HG02981 (cell line): ENCODE measurements around the gene CCDC33.

Source experiments
- ATAC-seq: cut with Tn5 transposase; IDR thresholded peaks from one replicate; pipeline ENCODE4 v1.9.1; 2021; ENCODE audit warnings: mild to moderate bottlenecking, moderate library complexity; ENCODE audit not compliant: unreplicated experiment

CCDC33 gene

DNA sequence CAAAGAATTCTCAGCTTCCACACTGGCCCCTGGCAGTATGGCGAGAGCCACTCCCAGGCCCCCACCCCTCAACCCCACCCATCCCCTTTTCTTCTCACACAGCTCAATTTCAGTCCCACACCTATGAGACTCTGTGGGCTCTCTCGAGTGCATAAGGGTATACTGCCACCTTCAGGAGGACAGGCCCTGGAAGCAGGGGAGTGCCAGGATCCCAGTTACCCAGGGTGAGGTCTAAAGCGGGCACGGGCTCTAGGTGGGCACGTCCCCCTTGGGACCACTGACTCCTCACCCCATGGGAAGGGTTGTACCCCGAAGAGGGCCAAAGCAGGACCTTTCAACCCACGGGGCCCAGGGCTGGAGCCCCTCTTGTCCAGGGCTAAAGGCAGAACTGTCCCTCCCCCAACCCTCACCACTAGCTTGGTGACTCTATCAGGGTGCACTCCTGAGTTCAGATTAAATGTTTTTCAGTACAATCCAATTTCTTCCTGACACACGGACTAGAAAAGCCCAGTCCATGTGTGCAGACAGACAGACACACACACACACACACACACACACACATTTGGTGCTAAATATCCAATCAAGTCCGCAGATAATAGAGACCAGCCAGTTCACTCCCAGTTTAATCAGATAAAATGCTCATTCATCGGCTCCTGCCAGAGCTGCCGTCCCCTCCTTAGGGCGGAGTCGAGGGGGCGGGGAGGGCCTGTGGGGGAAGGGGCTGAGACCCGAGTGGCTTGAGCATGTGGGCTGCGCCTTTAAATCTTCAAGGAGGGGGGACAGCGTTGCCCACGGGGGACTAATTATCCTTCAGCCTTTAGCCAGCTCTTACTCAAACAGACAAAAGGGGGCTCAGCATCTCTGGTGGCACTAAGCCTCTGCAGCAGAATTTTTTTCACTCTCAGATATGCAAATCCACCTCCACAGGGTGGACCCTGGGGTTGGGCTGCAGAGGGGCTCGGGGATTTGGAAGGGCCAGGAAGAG, 72.0 kb downstream of the CCDC33 start:
- no peak for ATAC-seq

DNA sequence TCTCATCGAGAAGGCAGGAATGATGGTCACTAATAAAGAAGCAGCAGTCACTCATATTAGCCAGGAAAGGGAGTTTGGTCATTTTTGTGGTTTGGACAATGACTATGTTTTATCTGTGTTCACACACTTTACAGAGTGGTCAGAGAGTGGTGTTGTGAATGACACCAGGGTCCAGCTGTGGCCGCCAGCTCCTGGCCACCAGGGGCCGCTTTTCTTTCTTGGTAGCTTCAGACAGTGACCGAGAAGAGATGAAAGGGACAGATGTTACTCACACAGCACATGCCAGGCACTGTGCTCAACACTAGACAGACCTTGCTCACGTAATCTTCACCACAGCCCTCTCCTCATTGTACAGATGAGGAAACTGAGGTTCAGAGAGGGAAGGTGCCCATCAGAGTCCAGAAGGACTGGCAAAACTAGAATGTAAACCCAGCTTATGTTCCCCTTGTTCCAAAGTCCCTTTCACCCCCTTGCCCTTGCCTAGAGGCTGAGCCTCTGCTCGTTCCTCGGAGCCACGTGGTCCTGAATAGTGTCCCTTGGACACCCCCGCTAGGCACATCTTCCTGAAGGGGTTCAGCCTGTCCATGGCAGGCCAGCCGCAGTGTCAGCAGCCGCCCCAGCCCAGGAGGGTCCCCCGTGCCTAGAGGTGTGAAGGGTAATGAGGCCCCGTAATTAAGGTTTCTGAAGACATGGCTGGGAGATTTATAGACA, 75.8 kb downstream of the CCDC33 start:
- no peak for ATAC-seq

- no peak for ATAC-seq
Observed at GRCh38 chr15:74312445-74313007, 76.4 kb downstream of the CCDC33 start.

DNA sequence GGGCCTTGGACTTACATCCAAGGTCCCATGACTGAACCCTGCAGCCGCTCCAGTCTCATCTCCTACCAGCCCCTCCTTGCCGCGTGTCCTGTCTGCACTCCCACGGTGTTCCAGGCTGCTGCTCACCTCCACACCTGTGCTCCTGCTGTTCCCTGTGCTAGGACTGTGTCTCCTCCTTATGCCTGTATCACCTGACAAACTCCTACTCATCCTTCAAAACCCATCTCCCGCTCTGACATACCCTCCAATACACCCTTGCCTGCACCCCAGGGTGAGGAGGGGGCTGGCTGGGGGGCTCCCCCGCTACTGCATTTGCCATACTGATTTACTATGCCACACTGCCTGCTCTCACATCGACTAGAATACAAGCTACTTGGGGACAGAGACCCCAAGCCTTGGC, 77.8 kb downstream of the CCDC33 start:
- no peak for ATAC-seq

GRCh38 chr15:74314795-74315438, 78.8 kb downstream of the CCDC33 start:
- ATAC-seq, result no peak

DNA sequence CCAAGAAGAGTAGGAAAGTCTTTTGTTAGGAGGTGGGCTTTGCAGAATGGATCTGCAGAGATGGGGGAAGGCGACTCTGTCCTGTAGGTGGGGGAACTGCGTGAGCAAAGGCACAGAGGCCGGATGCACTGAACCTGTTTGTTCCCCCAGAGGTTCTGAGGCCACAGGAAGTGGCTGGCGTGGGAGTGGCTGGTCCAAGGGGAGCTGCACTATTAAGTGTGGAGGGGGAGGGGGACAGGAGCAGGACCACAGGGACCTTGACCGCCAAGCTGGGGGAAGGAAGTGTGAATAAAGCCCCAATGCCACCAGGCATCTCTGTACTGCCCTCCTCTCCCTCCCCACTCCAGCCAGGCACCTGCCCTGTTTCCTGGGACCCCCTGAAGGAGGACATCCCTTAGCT, 79.5 kb downstream of the CCDC33 start:
- no peak for ATAC-seq

DNA sequence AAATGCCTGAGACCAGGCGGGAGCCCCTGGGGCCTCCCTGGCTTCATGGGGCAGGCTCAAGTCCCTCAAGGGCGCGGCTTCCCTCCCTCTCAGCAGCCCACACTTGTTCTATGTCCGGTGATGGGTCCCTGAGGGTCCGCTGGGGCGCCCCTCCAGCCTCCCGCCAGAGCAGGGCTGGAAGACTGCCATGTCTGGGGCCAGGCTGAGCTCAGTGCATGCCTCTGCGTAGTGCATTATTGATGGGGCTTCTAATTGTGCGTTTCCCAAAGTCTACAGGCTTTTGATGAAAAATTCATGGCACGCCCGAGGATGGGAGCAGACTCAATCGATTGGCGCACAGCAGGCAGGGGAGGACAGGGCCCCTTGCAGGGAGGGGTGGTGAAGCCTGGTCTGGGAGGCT, 80.0 kb downstream of the CCDC33 start:
- no peak for ATAC-seq

GRCh38 chr15:74317820-74318375, 81.8 kb downstream of the CCDC33 start:
- no peak for ATAC-seq

GRCh38 chr15:74318376-74319137, 82.4 kb downstream of the CCDC33 start:
- ATAC-seq, result no peak

GRCh38 chr15:74319138-74319460, 83.0 kb downstream of the CCDC33 start:
- no peak for ATAC-seq

- ATAC-seq, result no peak
Observed at GRCh38 chr15:74319596-74320351, 83.6 kb downstream of the CCDC33 start.

GRCh38 chr15:74320352-74321247, 84.5 kb downstream of the CCDC33 start:
- ATAC-seq, result no peak

- no peak for ATAC-seq
Observed at GRCh38 chr15:74322558-74323180, 86.5 kb downstream of the CCDC33 start.

- no peak for ATAC-seq
Observed at GRCh38 chr15:74324714-74325113, 88.6 kb downstream of the CCDC33 start.

GRCh38 chr15:74326746-74327145, 90.6 kb downstream of the CCDC33 start:
- ATAC-seq, result no peak

GRCh38 chr15:74327756-74328155, 91.6 kb downstream of the CCDC33 start:
- no peak for ATAC-seq

- ATAC-seq, result no peak
Observed at GRCh38 chr15:74328331-74329056, 92.4 kb downstream of the CCDC33 start.
